ENCODE measurements around the gene PNMA3.
A peak's percentile ranks its signal among the peaks of the same experiment; 100 is the strongest.
"Not testable (repeated sequence)": the region's sequence is repeated elsewhere in the genome, so short reads cannot be mapped to it uniquely, and the experiment has no call there.

PNMA3 gene

GRCh38 chrX:153055871-153056749 lies at the start of gene PNMA3:
PNMA3 (plus strand) TSS chrX:153056470; CDS start chrX:153057056, 586 bp downstream.
- DNase-seq (ENCODE audit: low read depth) = no peak

- DNase-seq (ENCODE audit: low read depth) = not testable (repeated sequence)
These were observed 39.1 kb upstream of the PNMA3 start for GRCh38 chrX:153017174-153017573.

GRCh38 chrX:153019166-153019565 lies 37.1 kb upstream of the PNMA3 start:
- DNase-seq (ENCODE audit: low read depth) = no peak

- DNase-seq (ENCODE audit: low read depth) = not testable (repeated sequence)
These were observed 29.8 kb upstream of the PNMA3 start for GRCh38 chrX:153026501-153026900.

- not testable (repeated sequence) for DNase-seq (ENCODE audit: low read depth)
These were observed 27.8 kb upstream of the PNMA3 start for GRCh38 chrX:153028487-153028886.

GRCh38 chrX:153029162-153029561 lies 27.1 kb upstream of the PNMA3 start:
- DNase-seq (ENCODE audit: low read depth) = no peak

- no peak for DNase-seq (ENCODE audit: low read depth)
These were observed 26.4 kb upstream of the PNMA3 start for GRCh38 chrX:153029875-153030274.

GRCh38 chrX:153030801-153031200 lies 25.5 kb upstream of the PNMA3 start:
- DNase-seq (ENCODE audit: low read depth) = no peak

GRCh38 chrX:153032397-153033118 lies 23.7 kb upstream of the PNMA3 start:
- peak; percentile 40 for DNase-seq (ENCODE audit: low read depth)

GRCh38 chrX:153049093-153049492 lies 7.2 kb upstream of the PNMA3 start:
- DNase-seq (ENCODE audit: low read depth) = no peak

GRCh38 chrX:153052534-153052933 lies 3.7 kb upstream of the PNMA3 start:
- no peak for DNase-seq (ENCODE audit: low read depth)

- no peak for DNase-seq (ENCODE audit: low read depth)
These were observed 1.0 kb downstream of the PNMA3 start for GRCh38 chrX:153057281-153057680.

- DNase-seq (ENCODE audit: low read depth) = no peak
These were observed 3.2 kb downstream of the PNMA3 start for GRCh38 chrX:153059191-153060094.

- DNase-seq (ENCODE audit: low read depth) = no peak
These were observed 3.8 kb downstream of the PNMA3 start for GRCh38 chrX:153060095-153060445.

- DNase-seq (ENCODE audit: low read depth) = no peak
These were observed 5.5 kb downstream of the PNMA3 start for GRCh38 chrX:153061732-153062131.

GRCh38 chrX:153063315-153063714 lies 7.0 kb downstream of the PNMA3 start:
- no peak for DNase-seq (ENCODE audit: low read depth)

- no peak for DNase-seq (ENCODE audit: low read depth)
These were observed 7.8 kb downstream of the PNMA3 start for GRCh38 chrX:153064061-153064460.

- no peak for DNase-seq (ENCODE audit: low read depth)
These were observed 9.1 kb downstream of the PNMA3 start for GRCh38 chrX:153065389-153065788.

- not testable (repeated sequence) for DNase-seq (ENCODE audit: low read depth)
These were observed 10.1 kb downstream of the PNMA3 start for GRCh38 chrX:153066402-153066801.

GRCh38 chrX:153071909-153072583 lies 15.8 kb downstream of the PNMA3 start, which contains the start of gene PNMA6A:
PNMA6A (plus strand) TSS chrX:153072454; CDS start chrX:153073063, 609 bp downstream.
- not testable (repeated sequence) for DNase-seq (ENCODE audit: low read depth)

- DNase-seq (ENCODE audit: low read depth) = not testable (repeated sequence)
These were observed 17.1 kb downstream of the PNMA3 start for GRCh38 chrX:153073331-153073730.
